SHP77 (cell line): ENCODE results near the gene PHF23.
A peak's percentile ranks its signal among the peaks of the same experiment; 100 is the strongest.

Source experiments
- DNase-seq, 2 experiments: peaks; one replicate each; lab custom pipeline; 2025; lab: John Stamatoyannopoulos, UW

The PHF23 gene

GRCh38 chr17:7219812-7220592 is 19.3 kb downstream of the PHF23 start, which contains the start of the genes ACADVL and DLG4:
Gene ACADVL, plus strand, starts transcription at chr17:7219938. Its CDS starts 47 bp downstream, at chr17:7219985.
Gene DLG4, minus strand, starts transcription at chr17:7219836.
- DNase-seq: peak; percentile 89 to 91

GRCh38 chr17:7219229-7219811 is 19.9 kb downstream of the PHF23 start:
- no peak for DNase-seq

GRCh38 chr17:7218758-7219157 is 20.5 kb downstream of the PHF23 start:
- DNase-seq: no peak

GRCh38 chr17:7218166-7218565 is 21.1 kb downstream of the PHF23 start:
- DNase-seq: no peak

GRCh38 chr17:7217113-7217987 is 21.9 kb downstream of the PHF23 start:
- DNase-seq: peak; percentile 39 to 73

- DNase-seq: no peak
Observed at GRCh38 chr17:7216242-7217112, 22.8 kb downstream of the PHF23 start.

- peak; percentile 15 to 34 for DNase-seq
Observed at GRCh38 chr17:7215652-7216180, 23.5 kb downstream of the PHF23 start.

GRCh38 chr17:7215136-7215638 is 24.1 kb downstream of the PHF23 start:
- no peak for DNase-seq

- peak; percentile 99 for DNase-seq
Observed at GRCh38 chr17:7214300-7215135, 24.7 kb downstream of the PHF23 start.

GRCh38 chr17:7213895-7214299 is 25.4 kb downstream of the PHF23 start:
- peak; percentile 92 to 94 for DNase-seq

- DNase-seq: no peak
Observed at GRCh38 chr17:7211491-7212273, 27.6 kb downstream of the PHF23 start.

GRCh38 chr17:7208754-7209460 is 30.4 kb downstream of the PHF23 start:
- DNase-seq: no peak

GRCh38 chr17:7208027-7208571 is 31.2 kb downstream of the PHF23 start:
- DNase-seq: no peak

- no peak for DNase-seq
Observed at GRCh38 chr17:7207120-7208001, 31.9 kb downstream of the PHF23 start.

GRCh38 chr17:7205561-7205960 is 33.7 kb downstream of the PHF23 start:
- no peak for DNase-seq

GRCh38 chr17:7204828-7205461 is 34.3 kb downstream of the PHF23 start:
- DNase-seq: peak; percentile 94 to 96

GRCh38 chr17:7204336-7204735 is 34.9 kb downstream of the PHF23 start:
- no peak for DNase-seq
